Endothelial cell of umbilical vein (primary cell): Measurements from ENCODE around the gene DNAJA4. TPM values are rescaled to one million over a fixed set of nuclear protein-coding genes. Genes with fewer than 3 reads are reported as not detected.

Experiments
- BruUV-seq: library from RNA; stranded (reverse); fragments of 400-500 nt; replicated peaks from 2 replicates; lab custom pipeline; 2021; lab: Mats Ljungman, UMichigan
- CTCF ChIA-PET: fragments of 300-600, 350-600 bp; sonication (Branson Sonifier 250); formaldehyde crosslinking; loops from one replicate; lab custom pipeline; 2021; ENCODE audit warnings: antibody characterized with exemption, inconsistent platforms; lab: Charles Lee
- POLR2A ChIA-PET: fragments of 300-600, 350-600 bp; sonication (Branson Sonifier 250); formaldehyde crosslinking; loops from one replicate; lab custom pipeline; 2021; ENCODE audit warnings: antibody characterized with exemption, inconsistent platforms; lab: Charles Lee
- DNase-seq: peaks from one replicate; pipeline ENCODE4 v3.0.0-alpha.2; 2011; ENCODE audit warnings: low read depth, low spot score
- FAIRE-seq: peaks from 2 replicates; lab custom pipeline; 2011; peaks lifted over from hg19 to GRCh38; lab: Jason Lieb, UNC
- H2AFZ ChIP-seq: 2 replicates; pipeline ENCODE4 v1.6.0; 2012; ENCODE audit warnings: low read depth, low read length, control low read depth, inconsistent platforms
- H3K27ac ChIP-seq: 2 replicates; pipeline ENCODE4 v1.5.1; 2011; ENCODE audit warnings: low read depth, mild to moderate bottlenecking, control low read depth, low read length, moderate library complexity; ENCODE audit not compliant: insufficient read depth
- H3K27me3 ChIP-seq, 2 experiments: 2 replicates each; pipeline versions ENCODE4 v1.6.0 to v1.6.1; 2011; ENCODE audit warnings: low read length in 2 of 2, mixed read lengths in 1 of 2; ENCODE audit not compliant: control insufficient read depth in 2 of 2, insufficient read depth in 2 of 2
- H3K36me3 ChIP-seq, 2 experiments: 2 replicates in 1 of 2; 3 replicates in 1 of 2; pipeline ENCODE4 v1.5.1; 2011; ENCODE audit warnings: low read length in 2 of 2, mild to moderate bottlenecking in 1 of 2, moderate library complexity in 1 of 2; ENCODE audit not compliant: control insufficient read depth in 2 of 2, insufficient read depth in 2 of 2; ENCODE audit errors: extremely low read depth in 1 of 2
- H3K4me1 ChIP-seq: 3 replicates; pipeline ENCODE4 v1.5.1; 2011; ENCODE audit warnings: mild to moderate bottlenecking, low read length; ENCODE audit not compliant: control insufficient read depth, insufficient read depth; ENCODE audit errors: extremely low read depth
- H3K4me2 ChIP-seq: 2 replicates; pipeline ENCODE4 v1.6.1; 2011; ENCODE audit warnings: low read length, control low read depth, mixed read lengths; ENCODE audit not compliant: insufficient read depth
- H3K4me3 ChIP-seq, 3 experiments: fragments of 200-600 bp in 1 of 3; sonication (generic), shearing (Covaris generic) in 1 of 3; replicated peaks in 1 of 3; 2 replicates each; pipeline ENCODE4 v1.5.1; 2011 to 2016; ENCODE audit warnings: control low read depth in 3 of 3, low read length in 3 of 3, mild to moderate bottlenecking in 2 of 3, inconsistent platforms in 1 of 3, low read depth in 1 of 3, moderate library complexity in 1 of 3; ENCODE audit not compliant: insufficient read depth in 1 of 3
- H3K79me2 ChIP-seq: 2 replicates; pipeline ENCODE4 v1.6.0; 2012; ENCODE audit warnings: low read length, inconsistent platforms; ENCODE audit not compliant: control insufficient read depth, insufficient read depth
- H3K9ac ChIP-seq: replicated peaks from 2 replicates; pipeline ENCODE3; 2011; ENCODE audit warnings: low read length, control low read depth; ENCODE audit not compliant: insufficient read depth; ENCODE audit errors: extremely low read depth
- H3K9me1 ChIP-seq: replicated peaks from 3 replicates; pipeline ENCODE4 v1.6.0; 2011; ENCODE audit warnings: mild to moderate bottlenecking, low read length; ENCODE audit not compliant: control insufficient read depth, insufficient read depth; ENCODE audit errors: extremely low read depth
- H3K9me3 ChIP-seq: replicated peaks from 2 replicates; pipeline ENCODE4 v1.5.1; 2012; ENCODE audit warnings: low read length, inconsistent platforms; ENCODE audit not compliant: control insufficient read depth, insufficient read depth
- H4K20me1 ChIP-seq: replicated peaks from 2 replicates; pipeline ENCODE3; 2011; ENCODE audit warnings: mild to moderate bottlenecking, low read length; ENCODE audit not compliant: control insufficient read depth, insufficient read depth; ENCODE audit errors: extremely low read depth
- EZH2 ChIP-seq: IDR thresholded peaks from 2 replicates; pipeline ENCODE4 v1.6.1; 2012; ENCODE audit warnings: borderline replicate concordance, low read depth, mild to moderate bottlenecking, moderate library complexity, low read length, inconsistent platforms; ENCODE audit not compliant: severe bottlenecking
- FOS ChIP-seq: IDR thresholded peaks from 2 replicates; pipeline ENCODE4 v1.6.1; 2011; ENCODE audit warnings: mild to moderate bottlenecking, low read length, moderate library complexity, borderline replicate concordance; ENCODE audit not compliant: insufficient read depth
- GATA2 ChIP-seq: IDR thresholded peaks from 2 replicates; pipeline ENCODE4 v1.7.0; 2011; ENCODE audit warnings: low read depth, mild to moderate bottlenecking, moderate library complexity, mixed read lengths, low read length; ENCODE audit not compliant: insufficient read length, insufficient read depth
- JUN ChIP-seq: IDR thresholded peaks from 2 replicates; pipeline ENCODE4 v1.6.1; 2011; ENCODE audit warnings: borderline replicate concordance, low read depth; ENCODE audit not compliant: insufficient read length, insufficient read depth
- MAX ChIP-seq: IDR thresholded peaks from 2 replicates; pipeline ENCODE4 v1.6.1; 2011; ENCODE audit not compliant: insufficient read depth, insufficient read length
- POLR2A ChIP-seq: IDR thresholded peaks from 2 replicates; pipeline ENCODE4 v1.6.1; 2012; ENCODE audit warnings: low read depth, mild to moderate bottlenecking, control low read depth, low read length
- dilution Hi-C: fragments of 300-500 bp; cut with MboI; formaldehyde crosslinking; loops from one replicate; pipeline ENCODE4 v1.15.0; 2019; ENCODE audit warnings: low sequenced_read_pairs; ENCODE audit not compliant: extremely low pct_ligation_motif_present
- intact Hi-C: fragments of 100-400 bp; cut with micrococcal nuclease; formaldehyde crosslinking; loops from one replicate; pipeline ENCODE4 v1.10.0; 2022
- polyA plus RNA-seq, 4 experiments: library from polyadenylated mRNA; depleted of rRNA in 3 of 4; stranded (reverse) in 3 of 4; unstranded in 1 of 4; fragments of >200 nt; gene quantifications; 2 replicates each; pipeline versions ENCODE4 v1.2.1 to v1.2.3, GENCODE V29; 2011 to 2012; ENCODE audit warnings: missing spikeins in 1 of 4
- total RNA-seq: library from RNA; stranded (reverse); gene quantifications from 2 replicates; pipeline ENCODE4 v1.2.3, GENCODE V29; 2021

Gene DNAJA4
- total and polyA plus RNA-seq, 2 donors (not counting 3 experiments of a cell fraction or from before 2014, with no cell fraction given): 17.3 to 21.3 TPM

DNA sequence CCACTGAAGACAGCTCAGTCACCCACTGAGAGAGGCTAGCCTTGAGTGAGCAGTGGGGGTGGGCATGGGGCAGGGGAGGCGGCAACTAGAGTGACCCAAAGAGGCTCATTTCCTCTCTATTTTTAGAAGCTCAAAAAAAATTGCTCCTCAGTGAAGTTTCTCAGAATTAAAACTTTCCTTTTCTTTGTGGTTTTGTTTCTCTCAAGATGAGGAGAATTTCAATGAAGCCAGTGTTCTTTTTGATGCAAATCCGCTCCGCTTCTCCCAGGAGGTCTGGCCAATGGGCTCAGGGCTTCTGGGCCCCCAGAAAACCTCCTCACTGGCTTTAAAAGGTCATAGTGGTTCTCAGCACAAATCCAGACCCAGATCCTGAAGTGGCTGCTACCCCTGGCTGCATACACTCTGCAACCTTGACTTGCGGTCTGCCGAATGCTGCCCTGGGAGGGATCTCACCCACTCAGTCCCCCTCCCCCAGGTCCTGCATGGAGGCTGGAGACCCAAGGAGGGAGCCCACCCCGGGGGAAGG, 29.8 kb upstream of the DNAJA4 start, which contains the start of gene ACSBG1:
TSS of gene ACSBG1 (minus strand) at position 51 of the 526 bp plus-strand sequence. CDS start 64 bp downstream, outside the sequence.
- Histone ChIP-seq H3K9me1 (no peaks in the 10 kb centered on the region), H3K36me3 (no peaks in the 10 kb centered on the region), H4K20me1 (no peaks in the 10 kb centered on the region), H3K27me3 (peaks cover 0 to 2% of the 10 kb centered on the region in 2 experiments), H2AFZ (no peak within 1 kb of the TSS), H3K9me3 (no peaks in the 10 kb centered on the region), H3K27ac (no peak within 1 kb of the TSS), H3K4me1 (no peaks in the 10 kb centered on the region), H3K4me3 (no peak within 1 kb of the TSS), H3K9ac (no peak within 1 kb of the TSS), H3K4me2 (no peak within 1 kb of the TSS), H3K79me2 (no peaks in the 10 kb centered on the region)
- dilution Hi-C loops (no loop called here), intact Hi-C loops (no loop called here)
- FAIRE-seq (no peak), DNase-seq (no peak)
- ChIA-PET POLR2A (no interaction called here), CTCF (interaction anchor here (1.3 kb wide), 1 partner anchor 126 kb away, joined by 3 read pairs; no protein-coding TSS in a partner anchor)
- TF ChIP-seq FOS (no peak), POLR2A (no peak), EZH2 (no peak), GATA2 (no peak), JUN (no peak)
- BruUV-seq: no TSS peak

DNA sequence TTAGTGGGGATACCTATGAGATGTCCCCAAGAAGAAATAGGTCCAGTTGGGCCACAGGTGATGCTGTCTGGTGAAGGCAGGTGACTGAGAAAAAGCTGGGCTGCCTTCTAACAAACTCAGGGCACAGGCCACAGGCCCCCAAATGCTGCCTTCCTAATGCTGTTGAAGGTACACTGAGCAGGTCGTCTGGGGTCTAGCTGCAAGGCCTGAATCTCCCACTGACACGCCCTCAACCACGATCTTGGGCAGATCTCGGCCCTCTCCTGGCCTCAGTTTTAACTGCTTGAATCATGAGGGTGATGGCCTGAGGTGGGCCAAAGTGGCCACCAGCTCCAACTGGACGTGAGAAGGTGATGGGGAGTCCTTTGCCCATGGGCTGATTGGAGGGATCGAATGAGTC, 27.9 kb upstream of the DNAJA4 start:
- FAIRE-seq: no peak
- intact Hi-C loops (no loop called here), dilution Hi-C loops (no loop called here)
- H3K4me3 ChIP-seq: no peak overlapping the region
- H3K4me2 ChIP-seq: no peak overlapping the region
- no peaks in the 10 kb centered on the region for H4K20me1 ChIP-seq
- H3K9me1 ChIP-seq: no peaks in the 10 kb centered on the region
- no TSS peak for BruUV-seq
- H3K4me1 ChIP-seq: no peaks in the 10 kb centered on the region
- no peak overlapping the region for H3K9ac ChIP-seq
- no peak for DNase-seq
- ChIA-PET CTCF (no interaction called here), POLR2A (no interaction called here)
- no peak for TF ChIP-seq POLR2A
- TF ChIP-seq JUN: no peak
- TF ChIP-seq MAX: no peak
- no peak for TF ChIP-seq FOS
- H3K79me2 ChIP-seq: no peaks in the 10 kb centered on the region
- H3K36me3 ChIP-seq: no peaks in the 10 kb centered on the region
- H3K9me3 ChIP-seq: no peaks in the 10 kb centered on the region
- H2AFZ ChIP-seq: no peak overlapping the region
- no peak overlapping the region for H3K27ac ChIP-seq
- peaks cover 0 to 2% of the 10 kb centered on the region in 2 experiments for H3K27me3 ChIP-seq
